K562 (cell line): Measurements from ENCODE around the gene UBASH3A. TPM values are rescaled to one million over a fixed set of nuclear protein-coding genes. Genes with fewer than 3 reads are reported as not detected.

Experiments
- ATF4 ChIP-seq: fragments of 450-650 bp; formaldehyde crosslinking; IDR thresholded peaks from 2 replicates; pipeline ENCODE4 v1.4.0; 2022; ENCODE audit warnings: mild to moderate bottlenecking, moderate library complexity
- CUX1 ChIP-seq: fragments of 200-800 bp; sonication (Bioruptor generic); IDR thresholded peaks from 2 replicates; pipeline ENCODE4 v1.6.1; 2016; ENCODE audit warnings: missing genetic modification characterization, missing compliant biosample characterization
- NKRF ChIP-seq: fragments of 450-650 bp; IDR thresholded peaks from 2 replicates; pipeline ENCODE4 v1.6.1; 2016; ENCODE audit warnings: borderline replicate concordance
- NR4A1 ChIP-seq, 2 experiments: fragments of 250-450 bp in 1 of 2; fragments of 450-650 bp in 1 of 2; sonication (Bioruptor Pico) in 1 of 2; IDR thresholded peaks; 2 replicates each; pipeline versions ENCODE4 v1.4.0 to v1.6.1; 2016 to 2020; ENCODE audit warnings: mild to moderate bottlenecking in 2 of 2, missing compliant biosample characterization in 1 of 2, missing genetic modification characterization in 1 of 2, moderate library complexity in 1 of 2
- RAD51 ChIP-seq: fragments of 450-650 bp; IDR thresholded peaks from 2 replicates; pipeline ENCODE4 v1.7.1; 2016; ENCODE audit warnings: low read depth, mild to moderate bottlenecking, borderline replicate concordance
- RCOR1 ChIP-seq, 2 experiments: IDR thresholded peaks; 2 replicates each; pipeline ENCODE4 v1.6.1; 2012; ENCODE audit warnings: low read depth in 2 of 2, low read length in 2 of 2, borderline replicate concordance in 1 of 2, improper control_type of control experiment in 1 of 2
- SMARCB1 ChIP-seq: IDR thresholded peaks from 2 replicates; pipeline ENCODE4 v1.6.1; 2011; ENCODE audit warnings: improper control_type of control experiment, low read depth; ENCODE audit not compliant: insufficient read length
- SMARCE1 ChIP-seq: fragments of 450-650 bp; IDR thresholded peaks from 2 replicates; pipeline ENCODE4 v1.7.1; 2016; ENCODE audit warnings: mild to moderate bottlenecking
- STAT5A ChIP-seq: IDR thresholded peaks from 2 replicates; pipeline ENCODE4 v1.6.1; 2012; ENCODE audit warnings: low read length, inconsistent platforms, borderline replicate concordance
- TAF9B ChIP-seq: fragments of 450-650 bp; IDR thresholded peaks from 2 replicates; pipeline ENCODE4 v1.6.1; 2018; ENCODE audit warnings: mild to moderate bottlenecking; ENCODE audit not compliant: partially characterized antibody
- TAL1 ChIP-seq: fragments of 450-650 bp; IDR thresholded peaks from 2 replicates; pipeline ENCODE4 v1.6.1; 2016; ENCODE audit warnings: mild to moderate bottlenecking
- TSHZ1 ChIP-seq: fragments of 250-450 bp; sonication (Bioruptor Pico); IDR thresholded peaks from 2 replicates; pipeline ENCODE4 v1.4.0; 2020; ENCODE audit warnings: mild to moderate bottlenecking, moderate library complexity
- ZNF280B ChIP-seq: fragments of 250-450 bp; sonication (Bioruptor Pico); IDR thresholded peaks from 2 replicates; pipeline ENCODE4 v1.5.1; 2021; ENCODE audit warnings: mild to moderate bottlenecking
- polyA plus RNA-seq, 8 experiments: library from polyadenylated mRNA; depleted of rRNA in 4 of 8; stranded (reverse) in 5 of 8; unstranded in 3 of 8; fragments of >200 nt; fragmentation: Nextera tagmentation in 2 of 8; fragmentation: Illumina TruSeq in 1 of 8; extraction: Ambion mirVana in 2 of 8; extraction: Trizol in 1 of 8; gene quantifications; 2 replicates each; pipeline versions ENCODE4 v1.2.1 to v1.2.3, GENCODE V29; 2011 to 2014; ENCODE audit warnings: inconsistent platforms in 1 of 8, missing spikeins in 1 of 8
- total RNA-seq, 7 experiments: library from RNA; depleted of rRNA in 6 of 7; stranded (reverse); fragments of >200 nt in 6 of 7; fragmentation: Illumina TruSeq in 2 of 7; extraction: Trizol in 2 of 7; gene quantifications; 2 replicates each; pipeline versions ENCODE4 v1.2.1 to v1.2.3, GENCODE V29; 2011 to 2021; ENCODE audit warnings: low replicate concordance in 1 of 7

The UBASH3A gene
- total and polyA plus RNA-seq, 9 of the 15 experiments (the other 6 are each of a cell fraction or from before 2014, with no cell fraction given), result 0.23 to 1.8 (median 1.1) TPM

GRCh38 chr21:42403611-42404231, at the start of gene UBASH3A (continued):
- TF ChIP-seq SMARCB1, result no peak
- peak; percentile 87 for TF ChIP-seq STAT5A
- TF ChIP-seq ZNF280B (CRISPR knock-in tag), result no peak
- TF ChIP-seq ATF4, result 0 out of 2 replicates have a peak, but pooled peaks have one; percentile 28
- TF ChIP-seq NKRF, result no peak
- no peak for TF ChIP-seq NR4A1 (CRISPR knock-in tag; IDR thresholded peaks at IDR 0.05)
- TF ChIP-seq NR4A1 (tag; IDR thresholded peaks at IDR 0.05), result no peak
- TF ChIP-seq CUX1 (CRISPR knock-in tag), result 0 out of 2 replicates have a peak, but pooled peaks have one; percentile 64
- TF ChIP-seq TAF9B, result no peak
- TF ChIP-seq TSHZ1 (CRISPR knock-in tag), result no peak
- TF ChIP-seq TAL1, result peak; percentile 92
- TF ChIP-seq RCOR1 (IDR thresholded peaks at IDR 0.05; ENCODE audit: borderline replicate concordance in 1 of 2, low read depth in 2 of 2, low read length in 2 of 2), result peak; percentile 64 to 77; a peak in 3 of 4 replicates
- TF ChIP-seq SMARCE1, result peak; percentile 90
- TF ChIP-seq RAD51, result no peak
